ENCODE measurements around the gene WDR31.

The WDR31 gene

DNA sequence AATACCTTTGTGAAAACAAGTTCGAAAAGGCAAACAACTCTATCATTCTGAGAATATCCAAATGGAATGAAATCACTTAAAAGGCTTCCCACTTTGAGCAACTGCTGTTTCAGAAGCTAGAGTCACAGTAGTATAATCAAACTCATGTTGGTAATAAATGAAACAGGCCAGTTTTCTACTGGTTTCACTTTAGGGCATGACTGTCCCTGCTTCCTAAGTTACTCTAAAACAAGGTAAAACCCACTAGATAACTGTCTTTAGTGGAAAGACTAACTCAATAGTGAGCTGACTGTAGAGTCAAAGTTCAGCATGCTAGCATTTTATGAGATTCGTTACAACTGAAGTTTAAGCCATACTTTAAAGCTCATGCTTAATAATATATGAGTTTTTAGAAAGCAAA is 70.7 kb downstream of the WDR31 start:
- DNase-seq (ENCODE audit: low read depth) = no peak
- no peak overlapping the region for H3K4me3 ChIP-seq (ENCODE audit: low read depth, low read length)
- in situ Hi-C loops (cut with HindIII; ENCODE audit: low sequenced_read_pairs) = no loop called here
- TF ChIP-seq, protein P1, sequence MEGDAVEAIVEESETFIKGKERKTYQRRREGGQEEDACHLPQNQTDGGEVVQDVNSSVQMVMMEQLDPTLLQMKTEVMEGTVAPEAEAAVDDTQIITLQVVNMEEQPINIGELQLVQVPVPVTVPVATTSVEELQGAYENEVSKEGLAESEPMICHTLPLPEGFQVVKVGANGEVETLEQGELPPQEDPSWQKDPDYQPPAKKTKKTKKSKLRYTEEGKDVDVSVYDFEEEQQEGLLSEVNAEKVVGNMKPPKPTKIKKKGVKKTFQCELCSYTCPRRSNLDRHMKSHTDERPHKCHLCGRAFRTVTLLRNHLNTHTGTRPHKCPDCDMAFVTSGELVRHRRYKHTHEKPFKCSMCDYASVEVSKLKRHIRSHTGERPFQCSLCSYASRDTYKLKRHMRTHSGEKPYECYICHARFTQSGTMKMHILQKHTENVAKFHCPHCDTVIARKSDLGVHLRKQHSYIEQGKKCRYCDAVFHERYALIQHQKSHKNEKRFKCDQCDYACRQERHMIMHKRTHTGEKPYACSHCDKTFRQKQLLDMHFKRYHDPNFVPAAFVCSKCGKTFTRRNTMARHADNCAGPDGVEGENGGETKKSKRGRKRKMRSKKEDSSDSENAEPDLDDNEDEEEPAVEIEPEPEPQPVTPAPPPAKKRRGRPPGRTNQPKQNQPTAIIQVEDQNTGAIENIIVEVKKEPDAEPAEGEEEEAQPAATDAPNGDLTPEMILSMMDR (IDR thresholded peaks at IDR 0.05; ENCODE audit: low read depth, low read length, missing control alignments) = no peak

DNA sequence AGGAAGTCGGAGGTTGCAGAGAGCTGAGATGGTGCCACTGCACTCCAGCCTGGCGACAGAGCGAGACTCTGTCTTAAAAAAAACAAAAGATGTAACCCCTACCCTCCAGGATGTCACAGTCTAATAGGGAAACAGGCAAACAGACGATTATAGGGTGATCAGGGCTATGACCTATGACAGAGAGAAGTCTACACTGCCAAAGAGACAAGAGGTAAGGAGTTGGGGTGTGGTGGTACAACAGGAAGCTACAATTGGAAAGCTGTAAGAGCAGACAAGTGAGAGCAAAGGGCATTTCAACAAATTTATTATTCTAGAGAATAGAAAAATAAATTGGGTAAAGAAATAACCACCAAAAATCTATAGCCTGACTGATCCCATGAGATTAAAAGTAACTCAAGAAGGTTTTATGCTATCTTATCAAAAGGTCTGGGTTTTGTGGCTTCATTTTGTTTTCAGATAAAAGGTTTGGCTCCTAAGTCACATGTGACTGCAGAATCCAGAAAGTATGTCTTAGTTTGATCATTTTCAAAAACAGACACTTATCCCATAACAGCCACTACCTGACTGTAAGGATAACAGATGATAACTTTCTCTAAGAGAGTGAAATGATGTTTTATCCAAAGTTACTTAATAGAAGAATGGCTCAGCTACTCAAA is 72.0 kb downstream of the WDR31 start:
- no peak overlapping the region for H3K4me3 ChIP-seq (ENCODE audit: low read depth, low read length)
- TF ChIP-seq, protein P1 (IDR thresholded peaks at IDR 0.05; ENCODE audit: low read depth, low read length, missing control alignments) = no peak
- in situ Hi-C loops (cut with HindIII; ENCODE audit: low sequenced_read_pairs) = no loop called here
- no peak for DNase-seq (ENCODE audit: low read depth)

DNA sequence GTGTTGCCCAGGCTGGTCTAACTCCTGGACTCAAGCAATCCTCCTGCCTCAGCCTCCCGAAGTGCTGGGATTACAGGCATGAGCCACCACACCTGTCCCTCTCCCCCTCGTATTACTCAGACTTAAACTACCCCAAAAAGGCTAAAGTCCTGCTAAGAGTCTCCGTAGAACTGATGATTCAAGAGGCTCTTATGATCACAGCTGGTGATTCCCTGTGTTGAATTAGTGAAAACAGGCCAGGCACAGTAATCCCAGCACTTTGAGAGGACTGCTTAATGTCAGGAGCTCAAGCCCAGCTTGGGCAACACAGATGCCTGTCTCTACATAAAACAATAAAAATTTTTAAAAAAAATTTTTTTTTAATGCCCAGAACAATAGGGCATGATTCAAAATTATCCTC is 73.9 kb downstream of the WDR31 start:
- in situ Hi-C loops (cut with HindIII; ENCODE audit: low sequenced_read_pairs) = no loop called here
- TF ChIP-seq, protein P1 (IDR thresholded peaks at IDR 0.05; ENCODE audit: low read depth, low read length, missing control alignments) = no peak
- no peak overlapping the region for H3K4me3 ChIP-seq (ENCODE audit: low read depth, low read length)
- DNase-seq (ENCODE audit: low read depth) = no peak

Data from astrocyte of the cerebellum (primary cell).